Stimulated activated CD4-positive, alpha-beta T cell treated with anti-CD3 and anti-CD28 coated beads, Interleukin-1b, Interleukin-23, amount 100 ng/mL, for 1 hour (primary cell): ENCODE results near the gene IMPA2.
"Not testable (repeated sequence)": the region's sequence is repeated elsewhere in the genome, so short reads cannot be mapped to it uniquely, and the experiment has no call there.

Source experiments
- DNase-seq, 2 donors: peaks; one replicate each; pipeline ENCODE4 v3.0.0-alpha.2; 2020; ENCODE audit warnings: low read depth in 2 of 2

IMPA2 gene

DNA sequence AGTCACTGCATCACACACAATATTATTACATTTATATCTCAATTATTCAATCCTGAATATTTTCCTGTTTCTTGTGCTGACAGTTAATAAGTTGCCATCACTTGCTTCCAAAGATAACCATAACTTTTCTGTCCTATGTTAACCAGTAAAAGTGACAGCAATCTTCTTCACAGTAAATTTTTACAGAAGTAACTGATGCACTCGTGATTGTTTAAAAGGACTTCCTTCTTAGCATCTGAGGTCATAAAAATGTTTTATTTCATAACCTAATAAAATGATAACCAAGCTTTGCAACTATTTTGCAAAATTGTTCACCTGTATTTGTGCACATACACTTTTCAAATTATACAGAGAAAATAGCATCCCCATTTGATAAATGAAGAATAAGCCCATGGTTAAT is 91.7 kb downstream of the IMPA2 start:
- DNase-seq, result no peak

GRCh38 chr18:12074736-12075135 is 93.4 kb downstream of the IMPA2 start:
- DNase-seq, result no peak

DNA sequence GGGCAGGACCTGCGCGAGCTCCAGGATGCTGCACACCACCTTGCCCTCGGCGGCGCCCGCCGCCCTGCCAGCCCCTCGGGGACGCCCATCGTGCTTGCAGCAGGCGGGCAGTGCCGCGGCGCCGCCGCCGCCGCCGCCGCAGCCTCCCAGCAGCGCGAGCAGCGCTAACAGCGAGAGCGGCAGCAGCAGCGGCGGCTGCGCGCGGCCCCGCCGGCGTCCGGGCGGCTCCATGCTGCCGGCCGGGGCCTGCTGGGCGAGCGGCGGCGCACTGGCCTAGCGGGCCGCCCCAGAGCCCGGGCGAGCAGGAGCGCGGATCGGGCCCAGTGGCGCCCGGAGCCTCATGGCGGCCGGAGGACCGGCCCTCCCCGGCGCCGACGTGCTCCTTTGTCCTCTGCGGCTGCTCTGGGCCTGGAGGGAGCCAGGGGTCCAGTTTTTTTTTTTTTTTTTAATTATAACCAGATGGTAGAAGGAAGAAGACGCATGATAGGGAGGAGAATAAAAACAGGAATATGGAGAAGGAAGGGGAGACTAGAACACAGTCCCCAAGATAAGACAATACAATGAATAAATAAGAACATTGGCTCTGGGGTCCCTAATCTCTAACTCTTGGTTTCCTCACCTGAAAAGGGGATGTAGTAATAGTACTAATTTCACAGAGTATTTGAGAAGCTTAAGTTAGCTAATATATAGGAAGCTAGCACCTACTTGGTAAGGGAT is 95.3 kb downstream of the IMPA2 start:
- DNase-seq, result no peak

GRCh38 chr18:12077994-12078393 is 96.7 kb downstream of the IMPA2 start:
- DNase-seq, result not testable (repeated sequence)

- DNase-seq, result no peak
Measured at GRCh38 chr18:12079491-12080237, 98.4 kb downstream of the IMPA2 start.
